ENCODE measurements around the gene SWI5.

Gene SWI5

GRCh38 chr9:128288273-128289004, 12.4 kb downstream of the SWI5 start:
- TF ChIP-seq SIN3A (IDR thresholded peaks at IDR 0.05; ENCODE audit: borderline replicate concordance, insufficient read depth, low read length) (no peak), FOXP2 (optimal IDR thresholded peaks at IDR 0.05; ENCODE audit: borderline replicate concordance, extremely low read depth, extremely low read length, insufficient read depth) (no peak), POLR2AphosphoS5 (IDR thresholded peaks at IDR 0.05; ENCODE audit: low read depth, low read length) (no peak), REST (IDR thresholded peaks at IDR 0.05; ENCODE audit: insufficient read depth in 1 of 2, low read depth in 2 of 2, low read length in 2 of 2) (no peak), TAF1 (IDR thresholded peaks at IDR 0.05; ENCODE audit: borderline replicate concordance, insufficient read depth, low read length) (no peak)

- TF ChIP-seq REST (IDR thresholded peaks at IDR 0.05; ENCODE audit: insufficient read depth in 1 of 2, low read depth in 2 of 2, low read length in 2 of 2) = no peak
- TF ChIP-seq SIN3A (IDR thresholded peaks at IDR 0.05; ENCODE audit: borderline replicate concordance, insufficient read depth, low read length) = no peak
- no peak for TF ChIP-seq TAF1 (IDR thresholded peaks at IDR 0.05; ENCODE audit: borderline replicate concordance, insufficient read depth, low read length)
- no peak for TF ChIP-seq POLR2AphosphoS5 (IDR thresholded peaks at IDR 0.05; ENCODE audit: low read depth, low read length)
- no peak for TF ChIP-seq FOXP2 (optimal IDR thresholded peaks at IDR 0.05; ENCODE audit: borderline replicate concordance, extremely low read depth, extremely low read length, insufficient read depth)
Observed at GRCh38 chr9:128292009-128292408, 15.9 kb downstream of the SWI5 start.

GRCh38 chr9:128293091-128293490, 17.0 kb downstream of the SWI5 start:
- TF ChIP-seq FOXP2 (optimal IDR thresholded peaks at IDR 0.05; ENCODE audit: borderline replicate concordance, extremely low read depth, extremely low read length, insufficient read depth) (no peak), REST (IDR thresholded peaks at IDR 0.05; ENCODE audit: insufficient read depth in 1 of 2, low read depth in 2 of 2, low read length in 2 of 2) (no peak), SIN3A (IDR thresholded peaks at IDR 0.05; ENCODE audit: borderline replicate concordance, insufficient read depth, low read length) (no peak), TAF1 (IDR thresholded peaks at IDR 0.05; ENCODE audit: borderline replicate concordance, insufficient read depth, low read length) (no peak), POLR2AphosphoS5 (IDR thresholded peaks at IDR 0.05; ENCODE audit: low read depth, low read length) (no peak)

DNA sequence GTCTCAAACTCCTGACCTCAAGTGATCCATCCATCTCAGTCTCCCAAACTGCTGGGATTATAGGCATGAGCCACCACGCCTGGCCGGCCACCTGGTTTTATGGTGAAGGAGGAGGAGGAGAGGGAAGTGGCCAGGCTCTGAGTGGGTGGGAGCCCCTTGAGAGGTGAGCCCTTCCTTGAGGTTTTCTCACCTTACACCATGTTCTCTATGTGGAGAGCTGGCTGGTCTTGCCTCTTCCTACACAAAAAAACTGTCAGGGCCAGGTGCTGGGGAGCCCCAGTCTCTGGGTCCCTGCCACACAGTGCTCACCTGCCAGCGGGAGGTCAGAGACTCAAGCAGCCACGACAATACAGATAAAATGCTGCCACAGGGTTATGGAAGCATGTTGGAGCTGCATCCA, 18.1 kb downstream of the SWI5 start:
- TF ChIP-seq SIN3A (IDR thresholded peaks at IDR 0.05; ENCODE audit: borderline replicate concordance, insufficient read depth, low read length) = no peak
- no peak for TF ChIP-seq TAF1 (IDR thresholded peaks at IDR 0.05; ENCODE audit: borderline replicate concordance, insufficient read depth, low read length)
- TF ChIP-seq POLR2AphosphoS5 (IDR thresholded peaks at IDR 0.05; ENCODE audit: low read depth, low read length) = no peak
- TF ChIP-seq FOXP2 (optimal IDR thresholded peaks at IDR 0.05; ENCODE audit: borderline replicate concordance, extremely low read depth, extremely low read length, insufficient read depth) = no peak

GRCh38 chr9:128296340-128297220, 20.5 kb downstream of the SWI5 start:
- TF ChIP-seq REST (IDR thresholded peaks at IDR 0.05; ENCODE audit: insufficient read depth in 1 of 2, low read depth in 2 of 2, low read length in 2 of 2) (no peak), POLR2AphosphoS5 (IDR thresholded peaks at IDR 0.05; ENCODE audit: low read depth, low read length) (no peak), FOXP2 (optimal IDR thresholded peaks at IDR 0.05; ENCODE audit: borderline replicate concordance, extremely low read depth, extremely low read length, insufficient read depth) (no peak), SIN3A (IDR thresholded peaks at IDR 0.05; ENCODE audit: borderline replicate concordance, insufficient read depth, low read length) (no peak), TAF1 (IDR thresholded peaks at IDR 0.05; ENCODE audit: borderline replicate concordance, insufficient read depth, low read length) (no peak)

Data from PFSK-1 (cell line).